ENCODE results near the gene QTRT2.

- TF ChIP-seq CTCF (IDR thresholded peaks at IDR 0.05): no peak
- no peak for TF ChIP-seq POLR2AphosphoS5 (IDR thresholded peaks at IDR 0.05)
Measured at GRCh38 chr3:114092151-114093015, 35.8 kb downstream of the QTRT2 start.
